Large intestine (tissue), 3 donors: ENCODE data around the gene ATP2B3. TPM values are rescaled to one million over a fixed set of nuclear protein-coding genes. Genes with fewer than 3 reads are reported as not detected.

ENCODE experiments used
- DNase-seq, 2 donors: peaks; one replicate each; pipeline versions ENCODE4 v3.0.0 to v3.0.0-alpha.2; 2013
- H3K27ac ChIP-seq: one replicate; pipeline ENCODE4 v1.5.1; 2013; ENCODE audit warnings: low read length
- H3K27me3 ChIP-seq: 2 replicates; pipeline ENCODE4 v1.6.1; 2013; ENCODE audit warnings: low read length; ENCODE audit not compliant: control insufficient read depth, insufficient read depth
- H3K36me3 ChIP-seq: 2 replicates; pipeline ENCODE4 v1.6.1; 2013; ENCODE audit warnings: low read length; ENCODE audit not compliant: control insufficient read depth, insufficient read depth
- H3K4me1 ChIP-seq: one replicate; pipeline ENCODE4 v1.6.1; 2013; ENCODE audit warnings: low read length; ENCODE audit not compliant: control insufficient read depth, insufficient read depth
- H3K4me3 ChIP-seq: one replicate; pipeline ENCODE4 v1.5.1; 2013; ENCODE audit warnings: low read length
- H3K9me3 ChIP-seq: one replicate; pipeline ENCODE4 v1.6.1; 2013; ENCODE audit warnings: mild to moderate bottlenecking, low read depth, low read length, moderate library complexity; ENCODE audit not compliant: control insufficient read depth
- WGBS: methylation state at CpG from one replicate; pipeline ENCODE4 v1.1.5; 2013; ENCODE audit warnings: low lambda C conversion rate; ENCODE audit not compliant: insufficient coverage; 5-methylcytosine and 5-hydroxymethylcytosine counted together
- polyA plus RNA-seq: library from polyadenylated mRNA; unstranded; fragments of 120-200 nt; gene quantifications from one replicate; pipeline ENCODE4 v1.2.1, GENCODE V29; 2013

ATP2B3 gene
- polyA plus RNA-seq, 1 donor: 1.6 TPM

GRCh38 chrX:153625271-153626024 lies 108.0 kb downstream of the ATP2B3 start:
- WGBS: no CpG with 5 or more reads among the region's 21 CpGs

GRCh38 chrX:153626025-153626633 lies 108.7 kb downstream of the ATP2B3 start:
- peak in 1 of 2 donors; percentile 74 for DNase-seq
- no peaks in the 10 kb centered on the region for H3K9me3 ChIP-seq
- WGBS: no CpG with 5 or more reads among the region's 16 CpGs
- peak overlapping the region; percentile 72 for H3K27ac ChIP-seq
- no peaks in the 10 kb centered on the region for H3K27me3 ChIP-seq
- H3K4me3 ChIP-seq: no peak overlapping the region
- H3K36me3 ChIP-seq: no peaks in the 10 kb centered on the region
- peaks cover 47% of the 10 kb centered on the region for H3K4me1 ChIP-seq

More at GRCh38 chrX:153625271-153626024, 108.0 kb downstream of the ATP2B3 start:
- DNase-seq: no peak
- Histone ChIP-seq H3K27ac (peak overlapping the region; percentile 72), H3K4me1 (peaks cover 47% of the 10 kb centered on the region), H3K9me3 (no peaks in the 10 kb centered on the region), H3K27me3 (no peaks in the 10 kb centered on the region), H3K4me3 (no peak overlapping the region), H3K36me3 (no peaks in the 10 kb centered on the region)

GRCh38 chrX:153626863-153627674 lies 109.6 kb downstream of the ATP2B3 start:
- no CpG with 5 or more reads among the region's 35 CpGs for WGBS
- Histone ChIP-seq H3K27ac (peak overlapping the region; percentile 72), H3K9me3 (no peaks in the 10 kb centered on the region), H3K27me3 (no peaks in the 10 kb centered on the region), H3K36me3 (no peaks in the 10 kb centered on the region), H3K4me3 (no peak overlapping the region), H3K4me1 (peaks cover 44% of the 10 kb centered on the region)
- DNase-seq: peak in 1 of 2 donors; percentile 79

GRCh38 chrX:153627675-153628111 lies 110.3 kb downstream of the ATP2B3 start:
- H3K9me3 ChIP-seq: no peaks in the 10 kb centered on the region
- H3K27ac ChIP-seq: peak overlapping the region; percentile 72
- WGBS: no CpG with 5 or more reads among the region's 15 CpGs
- no peaks in the 10 kb centered on the region for H3K36me3 ChIP-seq
- H3K4me3 ChIP-seq: no peak overlapping the region
- peaks cover 41% of the 10 kb centered on the region for H3K4me1 ChIP-seq
- DNase-seq: peak in 1 of 2 donors; percentile 29
- no peaks in the 10 kb centered on the region for H3K27me3 ChIP-seq

- Histone ChIP-seq H3K4me1 (peaks cover 36% of the 10 kb centered on the region), H3K27ac (peak overlapping the region; percentile 72), H3K9me3 (no peaks in the 10 kb centered on the region), H3K4me3 (no peak overlapping the region), H3K27me3 (no peaks in the 10 kb centered on the region), H3K36me3 (no peaks in the 10 kb centered on the region)
- no CpG with 5 or more reads among the region's 8 CpGs for WGBS
- no peak for DNase-seq
These were observed 110.7 kb downstream of the ATP2B3 start for GRCh38 chrX:153628129-153628528.

GRCh38 chrX:153628665-153629064 lies 111.2 kb downstream of the ATP2B3 start:
- Histone ChIP-seq H3K4me1 (peaks cover 31% of the 10 kb centered on the region), H3K9me3 (no peaks in the 10 kb centered on the region), H3K36me3 (no peaks in the 10 kb centered on the region), H3K4me3 (no peak overlapping the region), H3K27me3 (no peaks in the 10 kb centered on the region), H3K27ac (no peak overlapping the region)
- WGBS: no CpG with 5 or more reads among the region's 12 CpGs
- no peak for DNase-seq

- Histone ChIP-seq H3K9me3 (no peaks in the 10 kb centered on the region), H3K4me1 (peaks cover 28% of the 10 kb centered on the region), H3K36me3 (no peaks in the 10 kb centered on the region), H3K4me3 (no peak overlapping the region), H3K27ac (no peak overlapping the region), H3K27me3 (no peaks in the 10 kb centered on the region)
- no peak for DNase-seq
- no CpG with 5 or more reads among the region's 2 CpGs for WGBS
These were observed 113.9 kb downstream of the ATP2B3 start for GRCh38 chrX:153631346-153631745.

- no CpG with 5 or more reads among the region's 19 CpGs for WGBS
- H3K27me3 ChIP-seq: no peaks in the 10 kb centered on the region
- no peak for DNase-seq
- no peaks in the 10 kb centered on the region for H3K36me3 ChIP-seq
- H3K27ac ChIP-seq: no peak overlapping the region
- no peaks in the 10 kb centered on the region for H3K9me3 ChIP-seq
- peaks cover 25% of the 10 kb centered on the region for H3K4me1 ChIP-seq
- no peak overlapping the region for H3K4me3 ChIP-seq
These were observed 114.6 kb downstream of the ATP2B3 start for GRCh38 chrX:153631907-153632594.
